ENCODE measurements around the gene INPP5E. TPM values are rescaled to one million over a fixed set of nuclear protein-coding genes. Genes with fewer than 3 reads are reported as not detected.

The INPP5E gene
- total RNA-seq, 1 donor from 2014 or later = 35.2 TPM

DNA sequence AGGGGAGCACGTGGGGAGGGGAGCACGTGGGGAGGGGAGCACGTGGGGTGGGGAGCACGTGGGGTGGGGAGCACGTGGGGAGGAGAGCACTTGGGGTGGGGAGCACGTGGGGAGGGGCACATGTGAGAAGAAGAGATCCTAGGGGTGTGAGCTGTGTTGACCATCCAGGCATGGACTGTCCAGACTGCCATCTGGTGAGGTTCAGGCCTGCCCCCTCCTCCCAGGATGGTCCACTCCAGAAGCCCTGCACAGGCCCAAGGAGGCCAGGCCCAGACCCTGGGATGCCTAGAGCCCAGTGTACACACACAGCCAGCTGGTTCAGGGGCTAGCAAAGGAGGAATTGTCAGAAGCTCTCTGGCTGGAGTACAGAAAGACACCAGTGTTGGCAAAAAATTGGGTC is 42.0 kb downstream of the INPP5E start:
- H3K9me3 Mint-ChIP-seq (ENCODE audit: unreplicated experiment) = peaks cover 5% of the 10 kb centered on the region
- TF ChIP-seq, protein P1, sequence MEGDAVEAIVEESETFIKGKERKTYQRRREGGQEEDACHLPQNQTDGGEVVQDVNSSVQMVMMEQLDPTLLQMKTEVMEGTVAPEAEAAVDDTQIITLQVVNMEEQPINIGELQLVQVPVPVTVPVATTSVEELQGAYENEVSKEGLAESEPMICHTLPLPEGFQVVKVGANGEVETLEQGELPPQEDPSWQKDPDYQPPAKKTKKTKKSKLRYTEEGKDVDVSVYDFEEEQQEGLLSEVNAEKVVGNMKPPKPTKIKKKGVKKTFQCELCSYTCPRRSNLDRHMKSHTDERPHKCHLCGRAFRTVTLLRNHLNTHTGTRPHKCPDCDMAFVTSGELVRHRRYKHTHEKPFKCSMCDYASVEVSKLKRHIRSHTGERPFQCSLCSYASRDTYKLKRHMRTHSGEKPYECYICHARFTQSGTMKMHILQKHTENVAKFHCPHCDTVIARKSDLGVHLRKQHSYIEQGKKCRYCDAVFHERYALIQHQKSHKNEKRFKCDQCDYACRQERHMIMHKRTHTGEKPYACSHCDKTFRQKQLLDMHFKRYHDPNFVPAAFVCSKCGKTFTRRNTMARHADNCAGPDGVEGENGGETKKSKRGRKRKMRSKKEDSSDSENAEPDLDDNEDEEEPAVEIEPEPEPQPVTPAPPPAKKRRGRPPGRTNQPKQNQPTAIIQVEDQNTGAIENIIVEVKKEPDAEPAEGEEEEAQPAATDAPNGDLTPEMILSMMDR (IDR thresholded peaks at IDR 0.05; ENCODE audit: partially characterized antibody, unreplicated experiment) = no peak
- DNase-seq = no peak
- H3K27ac Mint-ChIP-seq (ENCODE audit: unreplicated experiment) = no peak overlapping the region
- H3K4me1 Mint-ChIP-seq (ENCODE audit: low read depth, unreplicated experiment) = peaks cover 3% of the 10 kb centered on the region
- no peaks in the 10 kb centered on the region for H3K36me3 Mint-ChIP-seq (ENCODE audit: unreplicated experiment)
- H3K4me3 Mint-ChIP-seq (ENCODE audit: unreplicated experiment) = no peak overlapping the region
- H3K27me3 Mint-ChIP-seq (ENCODE audit: unreplicated experiment) = peaks cover 10% of the 10 kb centered on the region

DNA sequence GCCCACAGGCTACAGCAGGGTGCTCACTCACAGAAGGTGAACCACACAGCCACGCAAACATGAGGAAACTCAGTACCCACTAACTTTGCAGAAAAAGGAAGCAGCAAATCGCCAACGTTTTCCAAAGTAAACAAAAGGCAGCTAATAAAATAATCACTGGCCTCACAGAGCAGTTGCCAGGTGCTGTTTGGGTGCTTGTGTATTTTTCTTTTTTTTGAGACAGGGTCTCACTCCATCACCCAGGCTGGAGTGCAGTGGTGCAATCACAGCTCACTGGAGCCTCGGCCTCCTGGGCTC is 43.5 kb downstream of the INPP5E start:
- no peak for DNase-seq
- Mint-ChIP-seq H3K4me1 (ENCODE audit: low read depth, unreplicated experiment) (peaks cover 3% of the 10 kb centered on the region), H3K36me3 (ENCODE audit: unreplicated experiment) (no peaks in the 10 kb centered on the region), H3K27me3 (ENCODE audit: unreplicated experiment) (peaks cover 8% of the 10 kb centered on the region), H3K27ac (ENCODE audit: unreplicated experiment) (no peak overlapping the region), H3K4me3 (ENCODE audit: unreplicated experiment) (no peak overlapping the region), H3K9me3 (ENCODE audit: unreplicated experiment) (peaks cover 5% of the 10 kb centered on the region)
- TF ChIP-seq, protein P1 (IDR thresholded peaks at IDR 0.05; ENCODE audit: partially characterized antibody, unreplicated experiment) = no peak

DNA sequence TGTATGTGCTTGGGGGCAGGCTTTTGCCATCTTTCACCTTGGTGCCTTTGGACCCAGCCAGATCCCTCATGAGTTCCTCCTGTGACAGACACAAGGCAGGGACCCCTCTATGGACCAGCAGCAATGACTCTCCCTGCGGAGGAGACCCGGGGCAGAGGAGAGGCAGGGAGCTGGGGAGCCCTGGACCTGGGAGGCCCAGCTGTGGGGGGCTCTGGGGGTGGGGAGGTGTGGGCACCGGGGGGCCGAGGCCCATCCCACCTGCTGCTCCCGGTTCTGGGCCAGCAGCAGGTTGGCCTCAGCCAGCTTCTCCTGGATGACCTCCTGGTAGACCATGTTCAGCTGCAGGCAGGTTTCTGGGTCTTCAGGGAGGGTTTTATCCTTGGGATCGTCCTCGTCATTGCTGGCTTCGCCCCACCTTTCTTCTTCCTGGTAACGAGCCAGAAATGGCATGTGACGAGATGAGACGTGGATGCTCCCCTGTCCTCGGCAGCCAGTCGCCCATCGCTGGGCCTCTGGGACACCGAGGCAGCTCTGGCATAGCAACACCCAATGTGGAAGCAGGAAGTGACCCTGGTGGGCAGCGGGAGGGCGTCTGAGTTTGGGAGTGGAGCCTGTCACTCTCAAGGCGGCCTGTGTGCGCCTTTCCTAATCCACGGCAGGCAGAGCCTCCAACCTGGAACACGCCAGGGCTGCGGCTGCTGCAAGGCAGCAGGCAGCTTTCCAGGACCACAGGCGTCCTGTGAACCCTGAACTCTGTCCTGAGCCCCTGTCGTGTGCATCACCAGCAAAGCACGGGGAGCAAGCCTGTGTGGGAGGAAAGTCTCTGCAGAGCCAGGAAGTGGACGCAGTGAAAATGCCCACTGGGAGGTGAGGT is 44.1 kb downstream of the INPP5E start:
- no peaks in the 10 kb centered on the region for H3K36me3 Mint-ChIP-seq (ENCODE audit: unreplicated experiment)

DNA sequence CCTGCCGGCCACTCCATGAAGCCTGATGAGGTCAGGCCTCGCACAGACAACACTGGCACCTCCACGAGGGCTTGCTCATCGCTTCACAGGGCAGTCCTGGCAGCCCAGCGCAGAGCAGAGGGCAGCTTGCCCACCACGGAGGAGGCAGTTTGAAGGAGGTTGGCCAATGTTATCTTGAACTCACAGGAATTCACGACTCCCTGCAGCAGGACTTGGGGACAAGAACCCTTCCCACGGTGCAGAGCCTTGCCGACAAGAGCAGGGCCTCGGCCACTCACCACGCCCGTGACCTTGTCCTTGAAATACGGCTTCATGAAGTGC is 44.7 kb downstream of the INPP5E start:
- H3K36me3 Mint-ChIP-seq (ENCODE audit: unreplicated experiment) = no peaks in the 10 kb centered on the region
- peaks cover 8% of the 10 kb centered on the region for H3K27me3 Mint-ChIP-seq (ENCODE audit: unreplicated experiment)
- H3K4me3 Mint-ChIP-seq (ENCODE audit: unreplicated experiment) = no peak overlapping the region
- TF ChIP-seq, protein P1 (IDR thresholded peaks at IDR 0.05; ENCODE audit: partially characterized antibody, unreplicated experiment) = no peak
- peaks cover 5% of the 10 kb centered on the region for H3K9me3 Mint-ChIP-seq (ENCODE audit: unreplicated experiment)
- H3K4me1 Mint-ChIP-seq (ENCODE audit: low read depth, unreplicated experiment) = peaks cover 3% of the 10 kb centered on the region
- H3K27ac Mint-ChIP-seq (ENCODE audit: unreplicated experiment) = no peak overlapping the region
- no peak for DNase-seq

More for the DNA sequence above, 44.1 kb downstream of the INPP5E start:
- peaks cover 3% of the 10 kb centered on the region for H3K4me1 Mint-ChIP-seq (ENCODE audit: low read depth, unreplicated experiment)
- no peak overlapping the region for H3K4me3 Mint-ChIP-seq (ENCODE audit: unreplicated experiment)
- H3K27ac Mint-ChIP-seq (ENCODE audit: unreplicated experiment) = no peak overlapping the region
- H3K27me3 Mint-ChIP-seq (ENCODE audit: unreplicated experiment) = peaks cover 8% of the 10 kb centered on the region
- TF ChIP-seq, protein P1 (IDR thresholded peaks at IDR 0.05; ENCODE audit: partially characterized antibody, unreplicated experiment) = no peak
- DNase-seq = no peak
- peaks cover 5% of the 10 kb centered on the region for H3K9me3 Mint-ChIP-seq (ENCODE audit: unreplicated experiment)

DNA sequence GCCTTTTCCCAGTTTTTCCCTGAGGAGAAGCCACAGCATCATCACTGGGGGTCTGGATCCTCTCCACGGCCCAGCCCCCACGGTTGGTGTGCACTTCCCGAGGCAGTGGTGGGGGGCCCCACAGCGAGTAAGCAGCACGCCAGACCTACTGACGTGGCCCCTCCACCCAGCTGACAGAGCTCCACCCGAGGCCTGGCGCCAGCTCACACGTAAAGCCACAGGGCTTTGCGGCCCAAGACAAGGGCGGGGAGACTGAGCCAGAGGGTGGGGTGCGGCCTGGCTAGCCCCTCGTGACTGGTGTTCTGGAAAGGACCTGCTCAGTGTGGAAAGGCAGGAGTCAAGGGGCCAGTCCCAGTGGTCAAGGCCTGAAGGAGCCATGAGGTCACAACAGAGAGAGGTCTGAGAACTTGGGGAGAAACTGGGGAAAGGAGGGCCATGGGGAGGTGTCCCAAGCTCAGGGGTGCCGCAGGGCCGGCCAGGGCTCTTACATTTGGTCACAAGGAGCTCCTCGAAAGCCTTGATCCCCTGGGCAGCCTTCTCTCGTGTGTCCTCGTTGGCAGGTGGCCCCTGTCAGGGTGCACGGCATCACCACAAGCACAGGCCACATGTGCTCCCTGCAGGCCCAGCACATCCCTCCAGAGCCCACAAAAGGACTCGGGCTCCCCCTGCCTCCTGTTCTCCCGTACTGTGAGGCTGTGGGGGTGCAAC is 45.2 kb downstream of the INPP5E start:
- Mint-ChIP-seq H3K36me3 (ENCODE audit: unreplicated experiment) (no peaks in the 10 kb centered on the region), H3K9me3 (ENCODE audit: unreplicated experiment) (peaks cover 5% of the 10 kb centered on the region), H3K27ac (ENCODE audit: unreplicated experiment) (no peak overlapping the region), H3K4me3 (ENCODE audit: unreplicated experiment) (no peak overlapping the region), H3K4me1 (ENCODE audit: low read depth, unreplicated experiment) (peaks cover 3% of the 10 kb centered on the region), H3K27me3 (ENCODE audit: unreplicated experiment) (peaks cover 8% of the 10 kb centered on the region)
- DNase-seq = no peak
- TF ChIP-seq, protein P1 (IDR thresholded peaks at IDR 0.05; ENCODE audit: partially characterized antibody, unreplicated experiment) = no peak
